Testis (tissue), 3 donors: ENCODE results near the gene RAB5A. TPM values are rescaled to one million over a fixed set of nuclear protein-coding genes. Genes with fewer than 3 reads are reported as not detected.
A peak's percentile ranks its signal among the peaks of the same experiment; 100 is the strongest.
"Not testable (repeated sequence)": the region's sequence is repeated elsewhere in the genome, so short reads cannot be mapped to it uniquely, and the experiment has no call there.

Experiments used
- DNase-seq: peaks from one replicate; pipeline ENCODE4 v3.0.0-alpha.2; 2019
- H3K27ac ChIP-seq, 2 donors: fragments of 200-600 bp; sonication (generic); one replicate each; pipeline ENCODE4 v1.5.1; 2019
- H3K27me3 ChIP-seq: fragments of 200-600 bp; sonication (generic); one replicate; pipeline ENCODE4 v1.5.1; 2019
- H3K36me3 ChIP-seq: fragments of 200-600 bp; sonication (generic); one replicate; pipeline ENCODE4 v1.5.1; 2017; ENCODE audit warnings: low read depth; ENCODE audit errors: missing control alignments
- H3K4me1 ChIP-seq: fragments of 200-600 bp; sonication (generic); one replicate; pipeline ENCODE4 v1.5.1; 2019
- H3K4me3 ChIP-seq, 2 donors: fragments of 200-600 bp; sonication (generic); one replicate each; pipeline ENCODE4 v1.5.1; 2017 to 2019
- H3K9me3 ChIP-seq: fragments of 200-600 bp; sonication (generic); one replicate; pipeline ENCODE4 v1.5.1; 2017
- POLR2A ChIP-seq: fragments of 450-650 bp; IDR thresholded peaks from one replicate; pipeline ENCODE4 v1.6.1; 2017; ENCODE audit warnings: antibody characterized with exemption, mild to moderate bottlenecking, moderate library complexity
- WGBS, 2 donors: methylation state at CpG; one replicate each; pipeline ENCODE4 v1.1.5; 2018; 5-methylcytosine and 5-hydroxymethylcytosine counted together
- intact Hi-C: fragments of 100-400 bp; cut with DNase I; formaldehyde crosslinking; loops from one replicate; pipeline ENCODE4 v1.15.1; 2023; ENCODE audit warnings: low total_unique reads
- polyA plus RNA-seq: library from polyadenylated mRNA; stranded (reverse); fragments of 350-450 nt; fragmentation: Illumina TruSeq; extraction: RNeasy Lipid Tissue Mini Kit (QIAGEN cat#74804); gene quantifications from one replicate; pipeline ENCODE4 v1.2.3, GENCODE V29; 2014; ENCODE audit warnings: low read depth, low replicate concordance; ENCODE audit not compliant: insufficient read depth
- total RNA-seq, 2 donors: library from RNA; depleted of rRNA; stranded (reverse); fragments of >200 nt; gene quantifications; one replicate each; pipeline ENCODE4 v1.2.3, GENCODE V29; 2016
- TF ChIP-seq, protein P1 (sequence below), 3 experiments: fragments of 450-650 bp in 2 of 3; fragments of 200-600 bp in 1 of 3; sonication (generic) in 1 of 3; IDR thresholded peaks; one replicate each; pipeline ENCODE4 v1.5.1; 2016 to 2019; ENCODE audit warnings: antibody characterized with exemption in 3 of 3, mild to moderate bottlenecking in 2 of 3, moderate library complexity in 1 of 3

RAB5A gene
- total and polyA plus RNA-seq, 3 donors from 2014 or later, result 43.4 to 62.6 (median 55.6) TPM

DNA sequence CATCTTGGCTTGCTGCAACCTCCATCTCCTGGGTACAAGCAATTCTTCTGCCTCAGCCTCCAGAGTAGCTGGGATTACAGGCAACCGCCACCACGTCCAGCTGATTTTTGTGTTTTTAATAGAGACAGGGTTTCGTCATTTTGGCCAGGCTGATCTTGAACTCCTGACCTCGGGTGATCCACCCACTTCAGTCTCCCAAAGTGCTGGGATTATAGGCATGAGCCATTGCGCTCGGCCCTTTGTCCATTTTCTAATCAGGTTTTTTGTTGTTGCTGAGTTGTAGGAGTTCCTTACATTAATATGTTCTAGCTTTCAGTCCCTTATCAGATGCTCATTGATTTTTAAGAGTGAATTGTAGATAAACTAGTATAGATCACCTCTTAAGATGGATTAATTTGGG lies 20.3 kb downstream of the RAB5A start:
- WGBS, 2 donors, result 87 to 89% methylated on average over 6 of the region's 6 CpGs
- Histone ChIP-seq H3K4me3 (no peak overlapping the region), H3K4me1 (peaks cover 3% of the 10 kb centered on the region), H3K27ac (no peak overlapping the region), H3K27me3 (no peaks in the 10 kb centered on the region), H3K9me3 (no peaks in the 10 kb centered on the region), H3K36me3 (no peaks in the 10 kb centered on the region)
- no peak for DNase-seq
- intact Hi-C loops, result no loop called here
- TF ChIP-seq POLR2A, result no peak
- TF ChIP-seq, protein P1, sequence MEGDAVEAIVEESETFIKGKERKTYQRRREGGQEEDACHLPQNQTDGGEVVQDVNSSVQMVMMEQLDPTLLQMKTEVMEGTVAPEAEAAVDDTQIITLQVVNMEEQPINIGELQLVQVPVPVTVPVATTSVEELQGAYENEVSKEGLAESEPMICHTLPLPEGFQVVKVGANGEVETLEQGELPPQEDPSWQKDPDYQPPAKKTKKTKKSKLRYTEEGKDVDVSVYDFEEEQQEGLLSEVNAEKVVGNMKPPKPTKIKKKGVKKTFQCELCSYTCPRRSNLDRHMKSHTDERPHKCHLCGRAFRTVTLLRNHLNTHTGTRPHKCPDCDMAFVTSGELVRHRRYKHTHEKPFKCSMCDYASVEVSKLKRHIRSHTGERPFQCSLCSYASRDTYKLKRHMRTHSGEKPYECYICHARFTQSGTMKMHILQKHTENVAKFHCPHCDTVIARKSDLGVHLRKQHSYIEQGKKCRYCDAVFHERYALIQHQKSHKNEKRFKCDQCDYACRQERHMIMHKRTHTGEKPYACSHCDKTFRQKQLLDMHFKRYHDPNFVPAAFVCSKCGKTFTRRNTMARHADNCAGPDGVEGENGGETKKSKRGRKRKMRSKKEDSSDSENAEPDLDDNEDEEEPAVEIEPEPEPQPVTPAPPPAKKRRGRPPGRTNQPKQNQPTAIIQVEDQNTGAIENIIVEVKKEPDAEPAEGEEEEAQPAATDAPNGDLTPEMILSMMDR (IDR thresholded peaks at IDR 0.05), result no peak

DNA sequence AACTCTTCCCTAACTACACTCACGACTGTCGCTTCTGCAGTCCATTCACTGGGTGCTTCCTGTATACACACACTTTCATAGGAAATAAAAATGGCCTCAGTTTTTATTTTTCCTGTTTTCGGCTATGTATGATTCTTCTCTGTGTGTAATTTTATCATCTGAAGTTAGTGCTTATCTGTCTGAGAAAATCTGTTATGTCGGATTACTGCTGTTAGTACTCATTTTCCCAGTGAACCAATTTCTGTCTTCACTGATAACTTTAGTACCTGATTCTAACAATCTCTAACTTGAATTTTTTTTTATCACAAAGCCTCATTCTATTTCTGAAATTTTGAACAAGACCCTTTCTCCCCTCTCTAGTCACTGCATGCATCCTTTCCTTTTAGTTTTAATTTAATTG lies 20.9 kb downstream of the RAB5A start:
- Histone ChIP-seq H3K36me3 (no peaks in the 10 kb centered on the region), H3K27me3 (no peaks in the 10 kb centered on the region), H3K4me3 (no peak overlapping the region), H3K4me1 (peaks cover 3% of the 10 kb centered on the region), H3K9me3 (no peaks in the 10 kb centered on the region), H3K27ac (no peak overlapping the region)
- intact Hi-C loops, result no loop called here
- TF ChIP-seq, protein P1 (IDR thresholded peaks at IDR 0.05), result no peak
- TF ChIP-seq POLR2A, result no peak
- no peak for DNase-seq
- WGBS, 2 donors, result 75 to 80% methylated on average over 4 of the region's 4 CpGs

DNA sequence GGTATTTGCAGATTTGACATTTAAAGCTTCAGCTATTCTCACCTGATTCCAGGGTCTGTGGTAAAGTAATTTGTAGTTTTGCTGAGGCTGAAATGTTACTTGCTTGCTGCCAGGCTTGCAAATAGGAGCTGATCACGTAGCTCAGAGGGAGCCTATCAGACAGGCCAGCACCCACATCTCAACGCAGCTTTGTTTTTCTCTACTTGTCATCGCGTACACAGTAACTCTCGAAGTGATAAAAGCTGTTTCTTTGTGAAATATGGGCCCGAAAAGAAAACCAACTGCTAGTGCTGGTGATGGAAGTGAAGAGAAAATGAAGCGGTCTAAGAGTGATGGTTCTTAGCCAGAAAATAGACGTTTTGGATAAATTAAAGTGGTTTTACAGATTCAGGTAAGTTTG lies 23.4 kb downstream of the RAB5A start:
- TF ChIP-seq, protein P1 (IDR thresholded peaks at IDR 0.05), result no peak
- TF ChIP-seq POLR2A, result no peak
- H3K9me3 ChIP-seq, result no peaks in the 10 kb centered on the region
- H3K27ac ChIP-seq, result peak overlapping the region in 1 of 2 donors; percentile 18
- WGBS, 2 donors, result 67 to 78% methylated on average over 8 of the region's 8 CpGs
- DNase-seq, result peak; percentile 54
- H3K36me3 ChIP-seq, result no peaks in the 10 kb centered on the region
- intact Hi-C loops, result no loop called here
- H3K4me1 ChIP-seq, result peaks cover 8% of the 10 kb centered on the region
- no peak overlapping the region for H3K4me3 ChIP-seq
- H3K27me3 ChIP-seq, result no peaks in the 10 kb centered on the region

DNA sequence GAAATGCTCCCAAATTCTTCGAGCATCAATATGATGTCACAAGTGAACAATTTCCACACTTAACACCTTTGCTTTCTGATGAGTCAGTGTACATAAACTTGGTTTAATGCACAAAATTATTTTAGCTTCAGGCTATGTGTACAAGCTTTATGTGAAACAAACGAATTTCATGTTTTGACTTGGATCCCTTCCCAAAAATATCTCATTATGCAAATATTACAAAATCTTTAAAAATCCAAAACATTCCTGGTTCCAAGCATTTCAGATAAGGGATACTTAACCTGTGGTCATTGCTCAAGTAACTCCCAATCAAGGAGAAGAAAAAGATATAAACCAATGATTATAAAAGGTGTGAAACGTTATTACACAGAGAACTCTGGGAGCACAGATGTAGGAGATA lies 25.2 kb downstream of the RAB5A start:
- Histone ChIP-seq H3K27ac (no peak overlapping the region), H3K4me1 (peaks cover 8% of the 10 kb centered on the region), H3K36me3 (peaks cover 6% of the 10 kb centered on the region), H3K27me3 (no peaks in the 10 kb centered on the region), H3K9me3 (no peaks in the 10 kb centered on the region), H3K4me3 (no peak overlapping the region)
- 55 to 58% methylated on average over 3 of the region's 3 CpGs for WGBS, 2 donors
- DNase-seq, result no peak
- intact Hi-C loops, result no loop called here
- TF ChIP-seq POLR2A, result no peak
- TF ChIP-seq, protein P1 (IDR thresholded peaks at IDR 0.05), result no peak

DNA sequence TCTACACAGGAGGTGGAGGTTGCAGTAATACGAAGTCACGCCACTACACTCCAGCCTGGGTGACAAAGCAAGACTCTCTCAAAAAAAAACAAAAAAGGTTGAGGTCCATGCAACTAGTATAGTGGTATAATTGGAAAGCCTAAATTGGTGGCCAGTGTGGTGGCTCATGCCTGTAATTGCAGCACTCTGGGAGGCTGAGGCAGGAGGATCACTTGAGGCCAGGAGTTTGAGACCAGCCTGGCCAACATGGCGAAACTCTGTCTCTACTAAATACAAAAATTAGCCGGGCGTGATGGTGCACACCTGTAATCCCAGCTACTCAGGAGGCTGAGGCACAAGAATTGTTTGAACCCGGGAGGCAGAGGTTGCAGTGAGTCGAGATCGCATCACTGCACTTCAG lies 42.0 kb downstream of the RAB5A start:
- H3K36me3 ChIP-seq, intact Hi-C loops, H3K4me1 ChIP-seq, H3K27me3 ChIP-seq, DNase-seq, H3K27ac ChIP-seq, H3K4me3 ChIP-seq, H3K9me3 ChIP-seq: not testable (repeated sequence)
- 89 to 94% methylated on average over 8 of the region's 8 CpGs for WGBS, 2 donors
